ENCODE data around the gene CLDN15.

Gene CLDN15

GRCh38 chr7:101236292-101236835 is 1.2 kb downstream of the CLDN15 start:
- Histone ChIP-seq H3K27ac (ENCODE audit: poor library complexity, severe bottlenecking) (no peak overlapping the region), H3K36me3 (ENCODE audit: low read depth) (peaks cover 11% of the 10 kb centered on the region), H3K4me1 (ENCODE audit: insufficient read depth, poor library complexity, severe bottlenecking) (peaks cover 7% of the 10 kb centered on the region), H3K4me3 (ENCODE audit: severe bottlenecking) (no peak overlapping the region), H3K27me3 (ENCODE audit: insufficient read depth, poor library complexity, severe bottlenecking) (no peaks in the 10 kb centered on the region), H3K9me3 (ENCODE audit: severe bottlenecking) (no peaks in the 10 kb centered on the region)
- DNase-seq (ENCODE audit: low spot score) (no peak), ATAC-seq (ENCODE audit: low read depth) (no peak)
- no peak for TF ChIP-seq CTCF (IDR thresholded peaks at IDR 0.05; ENCODE audit: poor library complexity, severe bottlenecking)

GRCh38 chr7:101235522-101235921 is 2.1 kb downstream of the CLDN15 start:
- Histone ChIP-seq H3K27me3 (ENCODE audit: insufficient read depth, poor library complexity, severe bottlenecking) (no peaks in the 10 kb centered on the region), H3K27ac (ENCODE audit: poor library complexity, severe bottlenecking) (no peak overlapping the region), H3K4me1 (ENCODE audit: insufficient read depth, poor library complexity, severe bottlenecking) (peaks cover 7% of the 10 kb centered on the region), H3K36me3 (ENCODE audit: low read depth) (peaks cover 3% of the 10 kb centered on the region), H3K9me3 (ENCODE audit: severe bottlenecking) (no peaks in the 10 kb centered on the region), H3K4me3 (ENCODE audit: severe bottlenecking) (no peak overlapping the region)
- DNase-seq (ENCODE audit: low spot score): no peak
- no peak for TF ChIP-seq CTCF (IDR thresholded peaks at IDR 0.05; ENCODE audit: poor library complexity, severe bottlenecking)
- no peak for ATAC-seq (ENCODE audit: low read depth)

- H3K27me3 ChIP-seq (ENCODE audit: insufficient read depth, poor library complexity, severe bottlenecking): no peaks in the 10 kb centered on the region
- TF ChIP-seq CTCF (IDR thresholded peaks at IDR 0.05; ENCODE audit: poor library complexity, severe bottlenecking): no peak
- no peaks in the 10 kb centered on the region for H3K36me3 ChIP-seq (ENCODE audit: low read depth)
- no peak overlapping the region for H3K4me3 ChIP-seq (ENCODE audit: severe bottlenecking)
- DNase-seq (ENCODE audit: low spot score): no peak
- H3K9me3 ChIP-seq (ENCODE audit: severe bottlenecking): no peaks in the 10 kb centered on the region
- no peak for ATAC-seq (ENCODE audit: low read depth)
- no peak overlapping the region for H3K27ac ChIP-seq (ENCODE audit: poor library complexity, severe bottlenecking)
- peaks cover 7% of the 10 kb centered on the region for H3K4me1 ChIP-seq (ENCODE audit: insufficient read depth, poor library complexity, severe bottlenecking)
Observed at GRCh38 chr7:101235050-101235449, 2.6 kb downstream of the CLDN15 start.

- no peak for ATAC-seq (ENCODE audit: low read depth)
- Histone ChIP-seq H3K4me1 (ENCODE audit: insufficient read depth, poor library complexity, severe bottlenecking) (peaks cover 7% of the 10 kb centered on the region), H3K4me3 (ENCODE audit: severe bottlenecking) (no peak overlapping the region), H3K9me3 (ENCODE audit: severe bottlenecking) (no peaks in the 10 kb centered on the region), H3K27me3 (ENCODE audit: insufficient read depth, poor library complexity, severe bottlenecking) (no peaks in the 10 kb centered on the region), H3K36me3 (ENCODE audit: low read depth) (no peaks in the 10 kb centered on the region), H3K27ac (ENCODE audit: poor library complexity, severe bottlenecking) (no peak overlapping the region)
- DNase-seq (ENCODE audit: low spot score): no peak
- no peak for TF ChIP-seq CTCF (IDR thresholded peaks at IDR 0.05; ENCODE audit: poor library complexity, severe bottlenecking)
Observed at GRCh38 chr7:101234636-101235035, 3.0 kb downstream of the CLDN15 start.

GRCh38 chr7:101233907-101234547 is 3.6 kb downstream of the CLDN15 start:
- Histone ChIP-seq H3K27ac (ENCODE audit: poor library complexity, severe bottlenecking) (no peak overlapping the region), H3K27me3 (ENCODE audit: insufficient read depth, poor library complexity, severe bottlenecking) (no peaks in the 10 kb centered on the region), H3K36me3 (ENCODE audit: low read depth) (no peaks in the 10 kb centered on the region), H3K9me3 (ENCODE audit: severe bottlenecking) (no peaks in the 10 kb centered on the region), H3K4me1 (ENCODE audit: insufficient read depth, poor library complexity, severe bottlenecking) (peaks cover 7% of the 10 kb centered on the region), H3K4me3 (ENCODE audit: severe bottlenecking) (no peak overlapping the region)
- no peak for ATAC-seq (ENCODE audit: low read depth)
- TF ChIP-seq CTCF (IDR thresholded peaks at IDR 0.05; ENCODE audit: poor library complexity, severe bottlenecking): no peak
- DNase-seq (ENCODE audit: low spot score): no peak
